Pulmonary artery endothelial cell (primary cell): ENCODE results near the gene PACSIN1. TPM values are rescaled to one million over a fixed set of nuclear protein-coding genes. Genes with fewer than 3 reads are reported as not detected.

Experiments used
- DNase-seq: peaks from one replicate; pipeline ENCODE4 v3.0.0-alpha.2; 2011; ENCODE audit warnings: low read depth, low spot score
- total RNA-seq: library from RNA; depleted of rRNA; stranded (reverse); fragments of >200 nt; gene quantifications from 2 replicates; pipeline ENCODE4 v1.2.3, GENCODE V29; 2014

The PACSIN1 gene, protein sequence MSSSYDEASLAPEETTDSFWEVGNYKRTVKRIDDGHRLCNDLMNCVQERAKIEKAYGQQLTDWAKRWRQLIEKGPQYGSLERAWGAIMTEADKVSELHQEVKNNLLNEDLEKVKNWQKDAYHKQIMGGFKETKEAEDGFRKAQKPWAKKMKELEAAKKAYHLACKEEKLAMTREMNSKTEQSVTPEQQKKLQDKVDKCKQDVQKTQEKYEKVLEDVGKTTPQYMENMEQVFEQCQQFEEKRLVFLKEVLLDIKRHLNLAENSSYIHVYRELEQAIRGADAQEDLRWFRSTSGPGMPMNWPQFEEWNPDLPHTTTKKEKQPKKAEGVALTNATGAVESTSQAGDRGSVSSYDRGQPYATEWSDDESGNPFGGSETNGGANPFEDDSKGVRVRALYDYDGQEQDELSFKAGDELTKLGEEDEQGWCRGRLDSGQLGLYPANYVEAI
- not detected in 2 replicates for total RNA-seq

DNA sequence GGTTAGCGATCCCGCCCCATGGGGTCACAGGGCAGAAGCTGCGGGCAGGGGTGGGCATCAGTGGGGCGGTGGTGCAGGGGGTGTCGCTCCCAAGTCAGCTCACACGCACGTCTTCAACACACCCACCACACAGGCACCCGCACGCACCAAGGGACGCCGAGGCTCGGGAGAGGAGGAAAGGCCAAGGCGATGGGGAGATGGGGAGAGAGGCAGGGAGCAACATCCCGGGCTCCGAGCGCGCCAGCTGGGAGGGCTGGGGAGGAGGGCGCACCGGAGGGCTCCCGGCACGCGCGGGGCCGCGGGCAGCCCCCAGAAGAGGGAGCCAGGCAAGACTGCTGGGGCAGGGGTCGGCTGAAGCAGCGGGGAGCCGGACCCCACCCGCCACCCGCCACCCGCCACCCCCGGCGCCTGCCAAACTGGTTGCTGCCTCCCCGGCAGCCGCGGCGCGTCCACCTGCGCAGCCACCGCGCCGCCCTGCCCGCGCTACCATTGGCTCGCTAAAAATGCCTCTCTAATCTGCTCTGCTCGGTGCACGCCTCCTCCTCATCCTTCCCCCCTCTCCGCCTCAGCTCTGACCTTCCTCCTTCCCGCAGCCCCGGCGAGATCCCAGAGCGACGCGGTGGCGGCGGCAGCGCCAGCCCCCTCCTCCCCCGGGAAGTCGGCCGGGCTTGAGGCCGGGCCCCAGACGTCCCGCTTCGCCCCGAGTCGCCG lies at the start of gene PACSIN1:
Gene PACSIN1 (plus strand): TSS at position 546 of the 711 bp plus-strand sequence. CDS start 60,230 bp downstream, outside the sequence.
- DNase-seq, result no peak

DNA sequence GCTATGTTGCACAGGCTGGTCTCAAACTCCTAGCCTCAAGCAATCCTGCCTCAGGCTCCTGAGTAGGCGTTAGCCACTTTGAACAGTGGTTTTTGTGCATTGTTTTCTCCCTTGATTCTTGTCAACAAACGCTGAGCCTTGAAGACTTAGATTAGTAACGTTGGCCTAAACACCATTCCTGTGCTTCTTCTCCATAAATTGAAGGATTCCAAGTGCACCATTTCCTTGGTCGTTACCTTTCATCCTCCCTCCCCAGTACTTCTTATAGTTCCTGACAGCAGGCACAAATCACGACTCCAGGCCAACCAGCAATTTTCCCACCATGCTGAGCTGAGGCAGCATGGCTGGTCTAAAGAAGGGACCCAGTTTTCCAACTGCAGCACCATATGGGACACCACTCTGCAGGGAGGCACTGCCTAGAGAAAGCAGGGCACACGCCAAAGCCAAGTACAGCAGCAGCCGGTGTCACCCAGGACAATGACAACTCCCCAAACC lies 49.0 kb upstream of the PACSIN1 start:
- no peak for DNase-seq

DNA sequence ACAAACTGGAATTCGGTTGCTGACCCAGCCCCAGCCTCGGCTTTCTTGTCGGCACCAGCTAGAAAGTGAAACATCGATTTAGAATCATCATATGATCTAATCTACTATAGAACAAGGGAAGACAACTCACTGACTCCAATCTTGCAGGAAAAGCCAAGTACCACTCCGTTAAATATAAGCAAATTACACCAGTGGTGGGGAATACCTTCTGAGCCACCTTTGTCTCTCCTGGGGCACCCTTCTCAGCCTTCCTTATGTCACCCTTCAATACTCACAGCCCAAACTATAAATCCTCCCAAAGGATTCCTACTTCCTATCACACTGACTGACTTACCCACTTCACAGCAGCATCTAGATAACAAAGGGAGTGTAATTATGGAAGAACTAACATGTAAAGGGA lies 47.5 kb upstream of the PACSIN1 start:
- DNase-seq, result no peak

DNA sequence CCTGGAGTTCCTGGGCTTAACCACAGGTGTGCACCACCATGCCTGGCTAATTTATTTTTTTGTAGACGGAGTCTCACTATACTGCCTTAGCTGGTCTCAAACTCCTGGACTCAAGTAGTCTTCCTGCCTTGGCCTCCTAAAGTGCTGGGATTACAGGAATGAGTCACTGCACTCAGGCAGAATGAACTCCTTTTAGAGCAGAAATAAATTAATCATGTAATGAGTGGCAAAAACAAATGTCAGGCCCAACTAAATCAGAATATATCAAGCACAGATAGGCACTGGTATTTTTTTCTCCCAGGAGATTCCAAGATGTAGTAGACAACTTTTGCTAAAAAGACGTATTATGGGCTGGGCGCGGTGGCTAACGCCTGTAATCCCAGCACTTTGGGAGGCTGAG lies 42.6 kb upstream of the PACSIN1 start:
- no peak for DNase-seq

DNA sequence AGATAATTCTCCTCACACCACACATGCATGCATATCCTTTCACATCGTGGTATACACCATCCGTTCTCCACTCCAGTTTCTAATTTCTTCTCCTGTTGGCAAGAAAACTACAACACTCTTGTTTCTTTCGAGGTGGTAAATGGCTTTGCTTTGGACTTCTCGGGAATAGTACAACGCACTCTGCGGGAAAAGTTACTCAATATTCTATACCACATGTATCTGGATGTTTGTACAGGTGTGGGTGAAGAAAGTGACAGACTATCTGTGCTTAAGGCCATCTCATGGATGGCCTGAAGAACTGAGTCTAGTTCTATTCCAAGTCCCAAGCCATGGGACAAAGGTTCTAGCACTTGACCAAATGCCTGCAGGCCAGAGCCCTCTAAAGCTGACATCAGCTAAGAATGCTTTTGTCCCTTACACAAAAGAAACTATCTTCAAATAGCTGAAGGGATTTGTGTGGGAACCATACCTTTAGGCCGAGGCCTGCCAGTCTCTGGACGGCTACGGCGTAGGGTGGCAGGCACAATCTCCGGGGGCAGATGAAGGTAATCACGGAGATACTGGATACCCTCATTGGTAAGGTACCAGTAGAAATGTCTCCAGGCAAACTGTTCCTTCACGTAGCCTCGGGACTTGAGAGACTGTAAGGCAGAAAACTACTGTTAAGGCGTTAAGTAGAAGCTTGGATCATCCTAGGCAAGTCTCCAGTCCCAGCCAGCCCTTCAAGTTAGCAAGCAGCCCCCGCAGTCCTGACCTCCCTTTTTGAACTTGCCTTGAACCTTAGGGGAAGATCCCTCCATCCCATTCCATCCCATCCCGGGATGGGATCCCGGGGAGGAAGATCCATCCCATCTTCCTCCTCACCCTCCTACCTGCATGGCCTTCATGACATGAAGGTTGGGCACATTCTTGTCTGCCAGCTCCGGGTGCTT lies 41.4 kb upstream of the PACSIN1 start:
- no peak for DNase-seq

DNA sequence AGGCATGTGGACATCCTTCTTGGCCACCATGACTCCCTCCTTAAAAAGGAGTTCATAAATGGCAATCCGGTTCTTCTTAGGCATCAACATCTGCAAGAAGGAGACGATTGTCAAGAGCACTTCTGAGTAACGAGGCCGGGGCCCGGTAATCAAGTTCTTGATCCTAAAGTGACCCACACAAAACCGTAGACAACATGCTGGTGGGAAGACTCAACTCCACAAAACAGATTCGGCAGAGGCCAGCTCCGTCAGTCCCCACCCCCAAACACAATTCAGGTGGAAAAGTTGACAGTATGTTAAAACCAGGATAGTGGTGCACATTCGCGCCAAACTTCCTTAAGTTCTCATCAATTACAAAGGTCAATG lies 40.8 kb upstream of the PACSIN1 start:
- no peak for DNase-seq

DNA sequence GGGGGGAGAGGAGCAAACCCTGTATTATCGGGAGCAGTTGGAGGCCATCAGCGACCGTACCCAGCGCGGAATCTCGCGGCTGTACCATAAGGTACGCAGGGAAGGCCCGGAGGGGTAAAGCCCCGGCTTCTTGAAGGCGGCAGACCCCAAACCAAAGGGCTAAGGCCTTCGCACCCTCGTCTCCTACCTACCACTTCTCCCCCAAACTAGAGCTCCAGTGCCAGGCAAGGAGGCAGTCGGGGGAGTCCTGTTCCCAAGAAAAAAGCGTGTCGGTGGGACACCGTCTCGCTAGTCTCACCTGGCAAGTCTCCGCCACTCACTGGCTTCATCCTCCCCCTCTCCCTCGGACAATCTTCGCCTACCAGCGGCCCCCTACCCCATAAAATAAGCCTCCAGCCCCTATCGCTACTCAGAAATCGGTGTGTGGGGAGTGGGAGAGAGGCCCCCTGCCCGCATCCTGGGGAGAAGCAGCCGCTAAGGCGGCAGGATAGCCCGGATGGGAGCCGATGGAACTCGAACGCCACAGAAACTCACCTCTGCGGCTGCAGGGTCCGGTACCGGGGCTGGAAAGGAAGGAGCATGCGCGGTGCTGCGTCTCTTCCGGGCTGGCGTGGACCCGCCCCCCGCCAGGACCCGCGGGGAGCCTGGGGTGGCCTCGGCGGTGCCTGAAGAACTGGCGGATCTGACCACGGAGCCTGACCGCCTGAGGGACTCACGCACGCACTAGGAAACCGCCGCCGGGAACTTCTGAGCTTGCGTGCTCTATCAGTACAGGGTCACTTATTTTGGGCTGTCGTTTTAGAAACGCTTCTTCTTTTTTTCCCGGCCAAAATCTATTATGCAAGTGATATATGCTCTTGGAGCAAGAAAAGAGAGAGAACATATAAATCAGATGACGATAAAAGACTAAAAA lies 40.1 kb upstream of the PACSIN1 start, which contains the start of gene RPS10:
Gene RPS10 (minus strand): TSS at position 572 of the 913 bp plus-strand sequence. CDS start 848 bp downstream, outside the sequence.
- DNase-seq, result peak; percentile 67

DNA sequence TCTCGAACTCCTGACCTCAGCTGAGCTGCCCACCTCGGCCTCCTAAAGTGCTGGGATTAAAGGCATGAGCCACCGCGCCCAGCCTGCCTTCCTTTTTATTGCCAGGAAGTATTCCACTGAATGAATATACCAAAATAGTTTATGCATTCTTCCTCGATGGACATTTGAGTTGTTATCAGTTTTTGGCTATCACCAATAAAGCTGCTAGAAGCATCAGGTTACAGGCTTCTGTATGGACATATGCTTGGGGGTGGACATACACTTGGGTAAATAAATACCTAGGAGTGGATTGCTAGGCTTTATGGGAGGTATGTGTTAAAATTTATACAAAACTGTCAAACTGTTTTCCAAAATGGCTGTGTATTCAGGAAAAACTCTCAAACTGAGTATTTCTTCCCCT lies 30.0 kb upstream of the PACSIN1 start:
- no peak for DNase-seq

DNA sequence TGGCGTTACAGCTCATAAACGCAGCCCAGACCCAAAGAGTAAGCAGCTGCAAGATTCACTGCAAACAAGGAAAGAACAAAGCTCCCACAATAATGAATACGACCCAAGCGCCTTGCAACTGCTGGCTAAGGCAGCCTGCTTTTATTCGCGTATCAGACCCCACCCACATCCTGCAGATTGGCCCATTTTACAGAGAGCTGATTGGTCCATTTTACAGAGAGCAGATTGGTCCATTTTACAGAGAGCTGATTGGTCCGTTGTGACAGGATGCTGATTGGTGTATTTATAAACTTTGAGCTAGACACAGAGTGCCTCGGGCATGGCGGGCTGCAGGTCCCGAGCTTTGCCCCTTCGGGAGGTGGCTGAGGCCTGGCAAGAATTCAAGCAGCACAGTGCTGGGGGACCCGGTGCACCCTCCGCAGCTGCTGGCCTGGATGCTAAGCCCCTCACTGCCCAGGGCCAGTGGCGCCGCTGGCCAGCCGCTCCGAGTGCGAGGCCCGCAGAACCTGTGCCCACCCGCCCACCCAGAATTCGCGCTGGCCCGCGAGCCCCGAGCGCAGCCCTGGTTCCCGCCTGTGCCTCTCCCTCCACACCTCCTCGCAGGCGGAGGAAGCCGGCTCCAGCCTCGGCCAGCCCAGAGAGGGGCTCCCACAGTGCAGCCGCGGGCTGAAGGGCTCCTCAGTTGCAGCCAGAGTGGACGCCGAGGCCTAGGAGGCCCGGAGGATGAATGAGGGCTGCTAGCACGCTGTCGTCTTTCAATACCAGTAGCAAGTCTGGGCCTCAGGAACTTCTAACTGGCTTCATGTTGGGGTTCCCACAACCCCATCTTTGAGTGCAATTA lies 28.9 kb upstream of the PACSIN1 start:
- DNase-seq, result no peak

DNA sequence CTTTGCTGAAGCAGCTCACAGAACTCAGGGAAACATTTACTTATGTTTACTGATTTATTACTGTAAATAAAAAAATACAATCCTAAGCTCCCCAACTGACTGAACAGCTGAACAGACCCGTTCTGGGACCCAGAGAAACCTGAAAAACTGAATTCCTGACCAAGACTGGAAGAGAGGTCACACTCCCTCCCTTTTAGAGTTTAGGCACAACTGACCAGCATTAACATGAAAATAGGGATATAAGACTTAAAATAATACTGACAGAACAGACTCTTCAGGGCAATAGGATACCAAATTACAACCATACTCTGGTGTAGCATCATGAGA lies 28.3 kb upstream of the PACSIN1 start:
- DNase-seq, result no peak

DNA sequence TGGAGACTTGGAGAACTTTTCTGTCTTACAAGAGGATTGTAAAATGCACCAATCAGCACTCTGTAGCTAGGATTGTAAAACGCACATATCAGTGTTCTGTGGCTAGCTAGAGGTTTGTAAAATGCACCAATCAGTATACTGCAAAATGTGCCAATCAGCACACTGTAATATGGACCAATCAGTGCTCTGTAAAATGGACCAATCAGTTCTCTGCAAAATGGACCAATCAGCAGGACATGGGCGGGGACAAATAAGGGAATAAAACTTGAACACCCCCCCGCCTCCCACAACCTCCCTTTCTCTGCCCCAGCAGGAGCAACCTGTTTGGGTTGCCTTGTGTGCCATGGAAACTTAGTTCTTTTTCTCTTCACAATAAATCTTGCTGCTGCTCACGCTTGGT lies 27.2 kb upstream of the PACSIN1 start:
- DNase-seq, result no peak

DNA sequence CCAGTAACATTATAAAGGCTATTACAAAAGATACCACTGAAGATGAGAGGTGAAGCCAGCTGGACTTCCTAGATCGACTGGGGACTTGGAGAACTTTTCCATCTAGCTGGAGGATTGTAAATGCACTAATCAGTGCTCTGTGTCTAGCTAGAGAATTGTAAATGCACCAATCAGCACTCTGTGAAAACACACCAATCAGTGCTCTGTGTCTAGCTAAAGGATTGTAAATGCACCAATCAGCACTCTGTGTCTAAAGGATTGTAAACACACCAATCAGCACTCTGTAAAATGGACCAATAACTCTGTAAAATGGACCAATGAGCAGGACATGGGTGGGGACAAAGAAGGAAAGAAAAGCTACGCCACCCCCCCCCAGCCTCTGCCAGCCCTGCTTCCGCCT lies 26.4 kb upstream of the PACSIN1 start:
- DNase-seq, result no peak

DNA sequence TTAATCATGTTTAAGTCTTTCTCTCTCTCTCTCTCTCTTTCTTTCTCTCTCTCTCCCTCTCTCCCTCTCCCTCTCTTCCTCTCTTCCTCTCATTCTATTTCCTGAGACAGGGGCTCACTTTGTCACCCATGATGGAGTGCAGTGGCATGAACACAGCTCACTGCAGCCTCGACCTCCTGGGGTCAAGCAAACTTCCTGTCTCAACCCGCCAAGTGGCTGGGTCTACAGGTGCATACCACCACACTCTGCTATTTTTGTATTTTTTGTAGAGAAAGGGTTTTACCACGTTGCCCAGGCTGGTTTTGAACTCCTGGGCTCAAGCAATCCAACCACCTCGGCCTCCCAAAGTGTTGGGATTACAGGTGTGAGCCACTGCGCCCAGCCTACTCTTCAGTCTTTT lies 24.4 kb upstream of the PACSIN1 start:
- DNase-seq, result no peak

DNA sequence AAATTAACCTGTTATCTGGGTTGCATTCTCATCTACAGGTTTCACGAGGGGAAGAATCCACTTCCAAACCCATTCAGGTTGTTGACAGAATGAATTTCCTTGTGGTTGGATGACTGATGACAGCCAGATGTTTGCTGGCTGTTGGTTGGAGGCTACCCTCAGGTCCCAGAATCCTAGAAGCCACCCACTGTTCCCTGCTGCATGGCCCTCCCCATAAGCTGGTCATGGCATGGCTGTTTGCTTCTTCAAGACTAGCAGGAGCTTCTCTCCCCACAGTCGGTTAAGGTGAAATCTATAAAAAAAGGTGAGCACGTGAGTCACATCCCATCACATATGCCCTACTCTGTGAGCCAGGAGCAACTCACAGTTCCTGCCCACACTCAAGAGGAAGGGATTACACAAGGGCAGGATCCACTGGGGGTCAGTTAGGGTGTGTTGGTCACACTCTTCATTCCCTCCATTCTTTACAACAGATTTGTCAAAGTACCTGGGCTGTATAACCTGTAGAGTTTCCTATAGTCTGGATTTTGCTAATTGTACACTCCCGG lies 20.5 kb upstream of the PACSIN1 start:
- no peak for DNase-seq

DNA sequence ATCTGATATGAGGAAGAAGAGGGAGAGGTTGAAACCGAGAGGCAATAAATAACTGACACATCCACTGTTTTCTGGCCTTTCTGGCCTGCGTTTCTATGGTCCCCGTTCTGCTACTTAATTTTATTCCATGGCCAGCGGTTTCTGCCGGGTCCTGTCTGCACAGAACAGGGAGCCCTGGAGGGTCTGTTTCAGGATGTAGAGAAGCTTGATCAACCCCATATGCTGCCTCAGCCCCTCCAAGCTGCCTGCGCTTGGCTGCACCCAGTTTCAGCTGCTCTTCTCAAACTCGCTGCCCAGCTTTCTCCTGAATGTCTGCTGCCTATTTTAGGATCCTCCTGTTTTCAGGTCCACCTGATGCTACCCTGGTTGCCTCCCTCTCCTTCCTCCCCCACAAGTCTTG lies 18.5 kb upstream of the PACSIN1 start:
- DNase-seq, result no peak

DNA sequence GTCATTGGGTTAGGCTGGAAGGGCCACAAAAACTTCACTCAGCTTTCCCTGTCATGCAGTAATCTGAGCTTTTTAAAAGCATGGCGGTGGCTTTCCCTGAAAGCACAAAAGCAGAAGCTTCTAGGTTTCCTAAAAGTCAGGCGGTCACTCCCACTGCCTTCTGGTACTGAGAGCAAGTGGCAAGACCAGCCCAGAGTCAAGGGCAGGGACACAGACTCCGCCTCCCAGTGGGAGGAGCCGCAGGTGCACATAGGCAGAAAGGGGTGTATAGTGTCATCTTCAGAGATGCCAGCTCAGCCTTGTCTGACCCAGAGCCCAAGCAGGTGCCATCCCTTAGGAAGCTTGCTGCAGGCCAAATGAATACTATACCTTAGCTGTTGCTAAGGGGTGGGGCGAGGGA lies 18.0 kb upstream of the PACSIN1 start:
- no peak for DNase-seq

DNA sequence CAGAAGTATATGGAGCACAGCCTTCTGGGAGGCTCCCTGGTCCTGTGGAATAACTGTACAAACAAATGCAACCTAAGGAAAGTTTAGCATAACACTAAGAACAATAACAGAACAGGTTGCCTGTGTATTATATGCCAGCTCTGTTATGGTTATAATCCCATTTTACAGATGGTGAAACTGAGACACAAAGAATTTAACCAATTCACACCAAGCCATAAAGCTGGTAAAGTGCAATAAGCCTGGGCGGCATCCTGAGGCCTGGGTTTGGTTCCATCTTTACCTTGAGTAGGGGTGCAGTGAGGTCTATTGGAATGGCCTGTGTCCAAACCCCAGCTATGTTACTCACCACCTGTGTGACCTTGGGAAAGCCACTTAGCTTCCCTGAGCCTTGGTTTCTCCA lies 14.7 kb upstream of the PACSIN1 start:
- no peak for DNase-seq

DNA sequence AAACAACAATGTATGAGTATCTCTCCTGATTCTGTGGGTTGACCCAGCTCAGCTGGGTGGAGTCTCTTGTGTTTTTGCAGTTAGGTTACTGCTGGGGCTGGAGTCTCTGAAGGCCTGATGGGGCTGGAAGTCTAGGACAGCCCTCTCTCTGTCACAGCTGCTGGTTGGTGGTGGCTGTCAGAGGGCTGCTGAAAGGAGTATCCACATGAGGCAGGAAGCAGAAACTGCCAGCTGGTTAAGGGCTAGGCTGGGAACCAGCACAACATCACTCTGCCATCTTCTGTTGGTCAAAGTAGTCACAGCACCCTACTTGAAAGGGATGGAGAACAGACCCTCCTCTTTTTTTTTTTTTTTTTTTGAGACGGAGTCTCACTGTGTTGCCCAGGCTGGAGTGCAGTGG lies 10.0 kb upstream of the PACSIN1 start:
- no peak for DNase-seq

DNA sequence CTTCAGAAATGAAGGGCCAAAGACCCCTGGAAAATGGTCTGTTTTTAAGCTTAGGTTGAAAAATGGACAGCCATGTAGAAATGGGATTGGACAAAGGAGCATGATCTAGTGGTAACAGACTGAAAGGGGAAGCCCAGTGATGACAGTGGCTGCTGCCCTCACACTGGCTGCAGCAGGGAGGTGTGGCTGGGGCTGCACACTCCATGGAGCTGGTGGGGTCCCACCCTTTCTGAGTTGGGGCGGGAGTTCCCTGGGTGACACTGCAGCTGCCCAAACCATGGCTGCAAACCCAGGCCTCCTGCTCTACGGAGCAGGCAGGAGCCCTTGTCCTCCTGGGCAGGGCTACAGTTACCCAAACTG lies 8.5 kb upstream of the PACSIN1 start:
- DNase-seq, result no peak
